HG03097 (cell line): ENCODE measurements around the gene CRTC2.

Experiments
- ATAC-seq: cut with Tn5 transposase; IDR thresholded peaks from one replicate; pipeline ENCODE4 v1.9.1; 2021; ENCODE audit not compliant: unreplicated experiment, low FRiP score

CRTC2 gene

DNA sequence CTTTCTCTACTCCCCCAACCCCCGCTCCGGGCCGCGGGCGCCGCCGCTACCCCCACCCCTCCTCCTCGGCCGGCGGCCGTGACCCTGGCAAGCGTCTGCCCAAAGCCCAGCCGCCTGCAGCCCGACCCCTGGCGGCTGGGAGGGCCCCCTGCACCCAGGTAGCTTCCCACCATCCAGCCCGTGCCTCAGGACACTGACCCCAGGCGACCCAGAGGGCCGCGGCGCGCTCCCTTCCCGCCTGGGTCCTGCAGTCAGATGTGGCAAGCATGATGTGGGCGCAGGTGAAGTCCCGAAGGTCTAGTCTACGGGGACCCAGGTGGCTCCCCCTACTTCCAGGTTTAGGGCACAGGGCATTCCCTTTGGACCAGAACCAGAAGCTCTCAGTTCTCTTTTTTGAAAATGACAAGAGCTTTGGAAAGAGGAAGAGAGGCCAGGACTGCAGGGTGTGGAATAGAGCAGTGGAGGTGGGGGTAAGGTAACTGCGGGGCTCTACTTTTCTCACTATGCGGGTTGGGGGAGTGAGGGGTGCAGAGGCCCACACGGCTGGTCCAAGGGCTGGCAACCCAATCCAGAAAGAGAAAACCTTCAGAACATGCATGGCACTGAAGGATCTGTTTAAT, 11.7 kb downstream of the CRTC2 start, which contains the start of gene DENND4B:
TSS of gene DENND4B (minus strand) at position 97 of the 620 bp plus-strand sequence. CDS start 2,344 bp downstream, outside the sequence.
- peak; percentile 62 for ATAC-seq

DNA sequence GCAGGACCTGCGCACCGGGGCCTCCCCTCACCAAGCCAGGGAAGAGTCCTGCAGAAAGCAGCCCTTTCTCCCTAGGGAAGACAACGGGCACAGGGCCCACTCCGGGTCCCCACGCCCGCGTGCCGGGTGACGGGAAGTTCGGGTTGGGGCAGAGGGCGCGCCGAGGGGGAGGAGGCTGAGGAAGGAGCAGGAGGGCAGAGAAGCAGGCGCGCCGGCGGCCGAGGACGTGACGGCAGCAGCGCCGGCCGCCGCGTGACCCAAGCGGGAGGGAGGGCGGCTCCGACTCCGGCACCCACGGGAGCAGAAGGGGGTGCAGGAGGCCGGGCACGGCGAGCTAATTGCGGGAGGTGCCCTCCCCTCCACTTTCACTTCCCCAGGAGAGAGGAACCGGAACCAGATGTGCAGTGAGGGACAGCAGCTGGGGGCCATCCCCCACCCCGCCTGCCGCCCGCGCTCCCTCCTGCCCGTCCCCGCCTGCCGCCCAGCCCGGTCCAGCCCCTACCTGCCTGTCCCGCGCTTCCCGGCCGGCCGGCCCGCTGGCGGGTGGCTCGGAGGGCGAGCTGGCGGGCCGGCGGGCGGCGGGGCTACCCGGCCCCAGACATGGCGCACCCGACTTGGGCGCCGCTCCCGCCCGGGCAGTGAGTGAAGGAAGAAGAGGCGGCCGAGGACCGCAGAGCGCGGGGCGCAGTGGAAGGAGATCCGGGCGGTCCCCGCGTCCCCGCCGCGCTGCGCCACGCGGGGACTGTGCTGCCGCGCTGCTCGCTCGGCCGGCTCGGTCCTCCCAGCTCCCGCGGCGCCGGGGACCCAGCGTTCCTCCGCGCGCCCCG, 12.4 kb downstream of the CRTC2 start:
- peak; percentile 57 for ATAC-seq

DNA sequence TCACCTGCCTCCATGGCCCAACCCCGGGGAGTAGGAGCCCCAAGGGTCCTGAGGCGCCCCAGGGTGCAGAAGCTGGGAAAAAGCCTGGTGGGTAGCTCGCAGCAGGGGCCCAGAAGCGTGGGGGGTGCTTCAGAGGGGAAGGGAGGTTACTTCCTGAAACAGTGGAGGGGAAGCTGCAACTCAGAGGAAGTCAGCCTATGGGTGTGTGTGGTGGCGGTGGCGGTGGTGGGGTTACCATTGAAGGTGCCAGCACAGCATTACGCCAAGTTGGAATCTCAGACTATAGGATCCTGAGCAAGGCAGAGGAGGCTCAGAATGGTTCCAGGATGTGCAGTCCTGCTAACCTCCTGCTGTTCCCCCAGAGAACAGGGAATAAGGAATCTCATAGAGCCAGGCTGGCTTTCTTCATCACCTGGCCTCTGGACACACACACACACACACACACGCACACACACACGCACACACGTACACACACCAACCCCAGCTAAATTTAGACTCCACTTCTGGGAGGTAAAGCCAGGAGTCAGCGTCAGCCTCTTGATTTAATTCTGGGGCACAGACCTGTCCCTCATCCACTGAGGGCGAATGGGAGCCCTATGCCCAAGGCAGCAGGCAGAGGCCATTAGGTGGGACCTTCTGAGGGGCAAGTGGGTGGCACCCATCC, 13.1 kb downstream of the CRTC2 start:
- ATAC-seq: no peak

DNA sequence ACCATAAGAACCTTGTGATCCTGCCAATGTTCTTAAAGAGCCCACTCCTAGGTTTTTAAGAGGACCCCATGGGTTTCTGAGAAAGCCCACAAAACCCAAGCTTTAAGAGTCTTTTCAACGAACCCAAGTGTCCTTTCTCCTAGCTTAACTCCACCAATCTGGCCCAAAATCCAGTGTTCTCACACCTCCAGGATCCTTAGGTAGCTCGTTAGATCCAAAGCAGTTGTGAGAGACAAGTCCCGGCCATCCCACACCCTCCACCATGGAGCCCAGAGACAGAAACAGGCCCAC, 13.6 kb downstream of the CRTC2 start:
- ATAC-seq: no peak

DNA sequence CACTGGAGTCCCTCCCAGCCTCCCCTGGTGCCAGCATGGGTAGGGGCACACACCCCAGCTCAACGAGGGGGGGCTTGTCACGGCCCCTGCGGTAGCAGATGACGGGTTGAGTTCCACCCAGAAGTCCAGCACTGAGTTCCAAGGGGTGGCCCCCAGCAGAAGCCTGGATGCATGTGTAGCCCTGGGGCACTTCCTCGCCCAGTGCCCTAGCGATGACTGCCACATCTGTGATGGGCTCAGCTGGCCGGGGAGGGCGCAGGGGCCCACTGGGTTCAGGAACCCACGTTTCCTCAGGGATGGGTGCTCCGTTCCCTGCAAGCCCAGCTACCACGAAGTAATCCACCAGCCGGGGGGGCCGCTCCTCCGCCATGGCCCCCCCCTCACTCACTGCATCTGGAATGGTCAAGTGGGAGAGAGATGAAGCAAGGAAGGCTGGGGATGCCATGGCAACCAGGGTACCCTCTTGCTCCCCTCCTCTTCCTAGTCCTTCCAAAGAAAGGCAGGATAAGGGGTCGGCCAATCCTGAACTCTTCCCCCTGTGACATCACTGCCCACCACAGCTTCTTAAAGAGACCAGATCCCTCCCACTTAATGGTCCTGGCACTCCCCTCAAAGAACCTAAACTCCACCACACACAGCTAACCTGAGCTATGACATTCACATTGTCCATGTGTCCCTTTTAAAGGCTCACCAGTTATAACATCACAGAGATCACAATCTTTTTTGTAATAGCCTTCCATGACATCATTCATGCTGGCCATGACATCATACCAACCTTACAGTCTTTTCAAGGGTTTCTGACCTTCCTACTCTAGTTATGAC, 14.2 kb downstream of the CRTC2 start:
- no peak for ATAC-seq

DNA sequence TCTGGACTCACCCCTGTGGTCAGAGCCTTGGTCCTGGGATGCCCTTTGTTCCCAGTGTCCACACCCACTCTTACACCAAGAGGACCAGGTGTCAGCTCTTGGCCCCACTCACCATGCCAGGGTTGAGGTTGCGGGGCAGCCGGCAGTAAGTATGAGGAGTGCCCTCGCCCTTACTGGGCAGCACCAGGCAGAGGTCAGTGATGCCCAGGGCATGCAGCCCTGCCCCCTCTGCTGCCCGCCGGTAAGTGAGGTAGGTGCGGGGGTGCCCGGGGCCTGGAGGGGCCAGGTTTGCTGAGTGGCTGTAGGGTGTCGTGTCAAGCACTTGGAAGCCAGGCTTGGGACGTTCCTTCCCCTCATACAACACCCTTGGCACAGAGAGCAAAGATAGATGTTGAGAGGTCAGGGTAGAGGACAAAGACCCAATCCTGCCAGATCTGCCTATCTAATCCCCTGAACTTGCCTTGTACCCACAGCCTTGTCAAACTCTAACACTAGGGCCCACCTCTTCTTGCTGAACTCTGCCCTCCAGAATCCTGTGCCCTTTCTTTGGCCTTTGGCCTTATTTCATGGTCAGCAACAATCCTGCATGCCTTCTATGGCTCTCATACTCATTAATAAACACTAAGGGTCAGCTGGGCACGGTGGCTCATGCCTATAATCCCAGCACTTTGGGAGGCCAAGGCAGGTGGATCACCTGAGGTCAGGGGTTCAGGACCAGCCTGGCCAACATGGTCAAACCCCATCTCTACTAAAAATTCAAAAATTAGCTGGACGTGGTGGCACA, 15.5 kb downstream of the CRTC2 start:
- ATAC-seq: no peak

DNA sequence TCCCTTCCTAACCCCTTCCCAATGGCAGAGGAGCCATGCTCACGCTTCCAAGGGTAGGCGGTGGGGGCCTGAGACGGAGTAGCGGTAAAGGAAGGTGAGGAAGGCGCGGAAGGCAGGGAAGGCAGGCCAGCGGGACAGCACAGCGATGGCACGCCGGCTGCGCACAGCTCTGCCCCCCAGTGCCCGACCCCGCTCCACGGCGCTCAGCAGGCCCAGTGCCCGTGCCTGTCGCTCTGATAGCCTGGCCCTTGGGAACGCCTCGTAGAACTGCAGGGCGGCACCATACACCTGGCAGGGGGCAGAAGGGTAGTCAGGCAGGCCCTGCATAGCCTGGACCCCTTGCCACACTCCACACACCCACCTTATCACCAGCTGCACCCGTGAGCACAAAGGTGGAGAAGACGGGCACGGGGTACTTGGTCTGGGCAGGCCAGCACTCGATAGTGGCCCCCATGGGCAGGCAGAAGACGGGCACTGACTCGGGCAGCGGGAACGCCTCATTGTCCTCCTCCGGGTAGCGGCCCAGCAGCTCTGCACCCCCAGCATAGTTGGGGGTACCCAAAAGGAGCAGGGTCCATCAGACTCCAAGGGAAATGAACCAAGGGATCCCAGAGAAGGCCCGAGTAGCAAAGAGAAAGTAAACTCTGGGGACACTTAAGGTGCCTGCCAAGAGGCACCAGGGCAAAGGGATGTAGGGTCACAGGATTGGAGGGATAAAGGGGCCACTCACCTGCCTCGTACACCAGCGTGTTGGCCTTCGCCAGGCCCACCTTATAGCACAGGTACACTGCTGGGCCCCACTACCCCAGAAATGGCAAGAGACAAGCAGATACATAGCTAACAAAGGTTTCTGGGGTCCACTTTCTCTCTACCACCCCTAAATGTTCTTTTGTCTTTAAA, 16.3 kb downstream of the CRTC2 start:
- ATAC-seq: no peak

DNA sequence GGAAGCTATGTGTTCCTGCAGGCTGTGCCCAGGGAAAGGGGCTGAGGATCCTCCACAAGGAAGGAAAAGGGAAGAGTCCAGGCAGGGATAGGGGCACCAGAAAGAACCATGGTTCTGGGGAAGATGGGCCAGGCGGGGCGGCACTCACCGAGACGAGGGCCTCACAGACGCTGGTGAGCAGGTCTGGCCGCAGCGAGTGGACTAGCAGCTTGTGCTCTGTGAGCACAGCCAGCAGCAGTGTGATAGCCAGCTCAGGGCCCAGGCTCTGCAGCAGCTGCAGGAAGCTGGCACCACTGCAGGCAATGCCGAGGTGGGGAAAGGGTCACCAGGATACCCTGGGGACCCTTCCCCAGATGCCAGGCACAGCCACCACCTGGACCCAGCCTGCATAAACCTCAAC, 17.7 kb downstream of the CRTC2 start:
- ATAC-seq: no peak

DNA sequence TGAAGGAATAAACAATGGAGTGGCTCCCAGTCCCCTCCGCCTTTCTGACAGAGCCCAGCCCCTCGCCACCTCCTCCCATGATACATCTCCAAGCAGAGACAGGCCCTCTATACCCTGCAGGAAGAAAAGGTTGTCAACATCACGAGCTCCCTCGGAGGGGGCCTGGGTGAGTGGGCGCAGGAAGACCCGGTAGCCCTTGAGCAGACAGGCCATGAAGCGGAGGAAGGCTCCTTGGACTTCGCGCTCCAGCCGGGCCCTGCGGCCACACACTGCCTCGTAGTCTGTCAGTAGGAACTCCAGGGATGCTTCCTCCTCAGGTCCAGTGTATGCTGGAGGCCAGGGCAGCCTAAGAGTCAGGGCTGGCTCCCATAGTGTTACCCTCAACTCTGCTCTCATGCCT, 18.9 kb downstream of the CRTC2 start:
- ATAC-seq: no peak

DNA sequence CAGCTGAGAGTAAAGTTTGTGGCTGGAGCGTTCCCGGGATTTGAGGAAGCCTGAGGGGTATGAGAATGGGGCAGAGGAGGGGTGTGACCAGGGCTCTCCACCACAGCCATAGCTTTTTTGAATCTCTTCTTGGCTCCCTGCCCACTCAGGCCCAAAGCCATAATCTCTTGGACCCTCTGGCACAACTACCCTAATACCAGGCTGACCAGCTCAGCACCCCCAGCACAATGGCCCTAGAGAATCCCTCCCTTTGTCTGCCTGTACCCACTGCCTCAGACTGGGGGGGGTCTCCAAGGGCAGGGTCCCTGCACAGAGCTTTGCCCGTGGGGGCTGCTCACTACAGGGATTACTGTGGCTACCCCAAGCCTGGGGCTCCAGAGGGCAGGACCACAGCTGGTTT, 19.4 kb downstream of the CRTC2 start:
- ATAC-seq: no peak

DNA sequence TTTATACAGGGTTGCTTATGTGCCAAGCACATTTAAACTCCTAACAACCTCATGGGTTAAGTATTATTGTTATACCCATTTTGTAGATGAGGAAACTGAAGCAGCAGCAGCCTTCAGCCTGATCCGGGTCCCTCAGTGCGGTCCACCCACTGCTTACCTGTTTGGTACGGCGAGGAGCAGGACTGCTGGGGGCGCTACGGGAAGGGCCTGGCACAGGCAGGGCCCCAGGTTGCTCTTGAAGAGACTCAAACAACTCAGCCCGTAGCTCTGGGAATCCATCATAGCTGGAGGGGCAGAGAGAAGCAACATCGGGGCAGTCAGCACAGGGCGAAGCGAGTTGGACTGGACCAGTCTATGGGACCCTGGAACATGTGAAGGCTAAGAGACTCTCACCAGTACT, 21.1 kb downstream of the CRTC2 start:
- no peak for ATAC-seq

DNA sequence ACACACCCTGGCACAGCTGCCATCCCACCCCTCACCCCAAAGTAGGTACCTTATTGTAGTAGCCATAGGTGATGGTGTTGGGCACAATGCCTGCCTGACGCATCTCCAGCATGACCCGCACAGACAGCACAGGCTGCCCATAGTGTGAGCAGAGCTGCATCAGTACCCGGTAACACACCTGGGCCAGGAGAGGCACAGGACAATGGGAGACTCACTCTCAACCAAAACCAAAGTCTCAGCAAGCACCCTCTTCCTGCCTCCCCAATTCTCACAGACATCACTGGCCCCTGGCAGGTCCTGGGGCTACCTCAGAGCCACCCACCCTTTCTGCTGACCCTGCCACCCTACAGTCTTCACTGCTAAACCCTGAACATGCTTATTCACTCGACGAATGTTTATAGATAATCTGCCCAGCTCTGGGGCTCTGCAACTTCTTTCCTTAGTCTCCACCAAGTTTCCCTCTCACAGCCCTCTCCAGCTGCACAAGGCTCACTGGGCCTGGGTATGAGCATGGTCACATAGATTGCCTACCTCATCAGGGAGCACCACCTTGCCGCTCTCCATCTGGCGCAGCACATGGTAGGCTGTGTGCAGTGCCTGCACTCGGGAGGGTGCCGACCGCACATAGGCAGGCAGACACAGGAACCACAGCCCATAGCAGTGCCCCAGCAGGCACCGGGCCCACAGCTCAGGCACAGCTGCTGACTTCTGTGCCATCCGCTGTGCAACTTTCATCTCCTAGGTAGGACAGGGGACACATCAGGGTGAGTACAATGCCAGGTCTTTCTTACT, 22.2 kb downstream of the CRTC2 start:
- no peak for ATAC-seq

DNA sequence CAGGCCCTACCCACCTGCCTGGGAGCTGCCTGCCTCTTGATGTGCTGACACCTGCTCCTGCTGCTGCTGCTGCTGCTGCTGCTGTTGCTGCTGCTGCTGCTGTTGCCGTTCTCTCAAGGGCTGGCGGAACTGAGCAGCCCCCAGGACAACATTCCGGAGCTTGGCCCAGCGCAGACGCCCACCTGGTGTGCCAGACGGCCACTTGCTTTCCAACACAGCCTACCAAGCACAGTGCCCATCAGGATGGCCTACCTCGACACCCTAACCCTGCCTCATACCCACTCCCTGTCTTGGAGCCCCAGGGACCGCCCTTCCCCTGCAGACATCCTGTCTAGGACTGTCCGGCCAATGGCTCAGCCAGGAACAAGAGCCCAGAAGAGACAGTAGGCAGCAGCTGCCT, 23.7 kb downstream of the CRTC2 start:
- no peak for ATAC-seq

DNA sequence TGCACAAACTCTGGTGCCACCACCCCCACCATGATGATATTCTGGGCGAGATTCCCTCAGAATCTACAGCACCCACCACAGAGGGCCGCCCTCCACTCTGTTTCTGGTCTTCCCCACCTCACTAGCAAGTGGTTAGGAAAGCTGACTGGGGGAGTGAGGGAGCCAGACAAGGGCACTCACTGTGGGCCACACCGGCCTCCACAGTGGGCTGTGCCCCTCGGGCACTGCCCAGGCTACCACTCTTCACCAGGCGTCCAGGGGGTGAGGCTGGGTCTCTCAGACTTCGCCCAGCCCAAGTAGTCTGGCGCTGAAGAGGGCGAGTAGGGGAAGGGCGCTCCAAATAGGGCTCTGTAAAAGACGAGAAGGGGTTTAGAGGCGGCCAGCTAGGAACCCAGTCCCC, 24.5 kb downstream of the CRTC2 start:
- no peak for ATAC-seq

DNA sequence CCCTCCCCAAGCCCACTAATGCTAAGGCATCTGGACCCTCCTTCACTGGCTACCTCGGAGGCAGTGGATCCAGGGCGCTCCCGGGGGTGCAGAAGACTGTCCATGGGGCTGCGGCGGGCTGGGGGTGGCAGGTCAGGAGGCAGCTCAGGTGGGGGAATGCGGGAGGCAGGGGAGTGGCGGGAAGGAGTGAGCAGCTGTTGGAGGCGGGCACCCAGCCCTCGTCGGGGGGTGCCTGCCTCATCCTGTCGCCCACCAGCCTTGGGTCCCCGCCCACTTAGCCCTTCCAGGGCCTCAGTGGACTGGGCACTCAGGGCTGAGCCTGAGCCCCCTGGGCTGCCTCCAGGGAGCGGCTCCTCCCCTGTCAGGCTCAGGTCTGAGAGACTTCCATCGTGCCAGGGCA, 25.0 kb downstream of the CRTC2 start:
- no peak for ATAC-seq

DNA sequence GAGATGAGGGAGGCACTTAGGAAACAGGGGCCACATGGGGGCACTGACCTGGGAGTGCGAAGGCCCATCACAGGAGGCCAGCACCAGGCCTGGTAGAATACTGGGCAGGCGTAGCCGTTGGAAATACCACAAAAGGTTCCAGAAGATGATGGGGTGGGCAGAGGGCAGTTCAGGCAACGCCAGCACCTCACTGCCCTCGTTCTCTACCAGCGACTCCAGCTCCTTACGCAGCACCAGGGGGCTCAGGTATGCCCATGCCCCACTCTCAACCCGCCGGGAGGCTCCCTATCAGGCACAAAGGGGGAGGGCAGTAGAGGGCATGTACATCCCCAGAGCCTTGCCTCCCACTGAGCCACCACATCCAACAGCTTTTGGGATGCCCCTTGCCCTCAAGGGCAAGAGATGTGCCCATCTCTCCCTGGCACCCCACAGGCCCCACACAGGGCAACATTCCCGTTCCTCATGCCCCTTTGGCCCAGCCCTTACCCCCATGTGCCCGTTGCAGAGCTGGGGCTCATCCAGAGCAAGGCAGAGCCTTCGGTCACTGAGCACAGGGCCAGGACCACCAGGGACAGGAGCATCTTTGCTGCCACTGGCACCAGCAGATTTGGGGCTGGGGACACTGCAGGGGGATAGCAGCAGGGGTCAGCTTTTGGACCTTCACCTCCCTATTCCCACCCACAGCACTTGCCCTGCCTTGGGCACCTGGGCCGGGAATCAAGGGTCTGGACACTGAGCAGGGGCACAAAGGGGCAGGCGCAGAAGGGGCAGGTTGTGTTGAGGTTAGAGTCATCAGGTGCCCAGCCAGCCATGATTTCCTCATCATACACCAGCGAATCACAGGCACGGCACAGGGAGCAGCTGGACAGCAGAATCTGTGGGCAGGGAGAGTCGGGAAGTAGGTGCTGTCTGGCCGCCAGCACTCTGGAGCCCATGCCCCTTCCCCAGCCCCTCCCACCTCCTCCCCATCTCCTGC, 26.0 kb downstream of the CRTC2 start:
- ATAC-seq: no peak
